HUDEP-2 (cell line): ENCODE data around the gene TEAD2.

Source experiments
- DNase-seq, 76 experiments: peaks; one replicate each; lab custom pipeline; 2025; ENCODE audit not compliant: unreplicated experiment in 76 of 76; lab: John Stamatoyannopoulos, UW

Gene TEAD2

DNA sequence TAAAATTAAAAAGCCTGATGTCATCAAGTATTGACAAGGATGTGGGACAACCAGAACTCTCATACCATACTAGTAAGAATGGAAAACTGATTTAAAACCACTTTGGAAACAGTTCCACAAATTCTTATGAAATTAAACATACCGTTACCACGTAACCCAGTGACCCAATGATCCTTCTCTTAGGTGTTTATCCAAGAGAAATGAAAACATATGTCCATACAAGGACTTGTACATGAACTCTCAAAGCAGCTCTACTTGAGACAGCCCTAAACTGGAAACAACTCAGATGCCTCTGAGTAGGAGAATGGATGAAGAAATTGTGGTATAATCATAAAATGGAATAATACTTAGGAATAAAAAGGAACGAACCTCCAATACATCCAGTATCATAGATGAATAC, 64.8 kb downstream of the TEAD2 start:
- DNase-seq, result no peak

DNA sequence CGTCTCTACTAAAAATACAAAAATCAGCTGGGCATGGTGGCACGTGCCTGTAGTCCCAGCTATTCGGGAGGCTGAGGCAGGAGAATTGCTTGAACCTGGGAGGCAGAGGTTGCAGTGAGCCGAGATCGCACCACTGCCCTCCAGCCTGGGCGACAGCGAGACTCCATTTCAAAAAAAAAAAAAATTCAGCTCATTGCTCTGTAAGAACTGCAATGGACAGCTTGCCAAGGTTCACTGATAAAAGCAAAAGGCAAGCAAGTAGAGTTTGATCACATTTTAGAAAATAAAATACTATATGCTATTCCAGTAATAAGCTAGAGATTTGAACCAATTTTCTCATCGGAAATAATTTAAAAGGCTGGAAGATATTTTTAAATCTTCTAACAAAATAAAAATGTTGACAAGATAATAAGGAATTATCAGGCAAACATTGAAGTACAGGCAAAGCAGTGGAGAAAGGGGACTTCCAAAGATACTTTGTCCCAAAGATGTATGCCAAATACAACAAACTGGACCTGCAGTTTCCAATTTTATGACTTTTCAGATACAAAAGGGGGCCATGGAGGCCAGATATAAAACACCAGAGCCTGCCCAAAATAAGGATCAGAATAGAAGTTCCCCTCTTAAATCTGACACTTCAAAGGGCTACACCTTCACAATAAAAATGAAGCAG, 66.9 kb downstream of the TEAD2 start:
- no peak for DNase-seq

DNA sequence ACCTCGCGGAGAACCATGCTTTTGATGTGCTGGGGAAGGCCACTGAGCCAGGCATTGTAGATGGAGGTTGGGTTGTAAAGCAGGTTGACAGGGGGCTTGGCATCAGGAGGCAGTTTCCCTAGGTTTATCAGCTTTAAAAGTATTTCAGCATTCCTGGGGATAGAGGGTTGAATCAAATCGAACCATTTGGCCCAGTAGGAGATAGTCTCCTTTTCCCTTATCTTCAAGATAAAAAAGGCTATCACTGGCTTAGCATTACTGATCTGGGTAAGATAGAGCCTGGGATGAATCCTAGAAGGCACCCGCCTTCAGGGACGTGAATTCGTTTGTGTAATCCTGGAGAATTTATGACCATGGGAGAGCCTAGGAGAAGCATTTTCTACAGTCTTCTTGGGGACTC, 67.8 kb downstream of the TEAD2 start:
- no peak for DNase-seq
